IgD-negative memory B cell (primary cell): ENCODE measurements around the gene OR2F2. TPM values are rescaled to one million over a fixed set of nuclear protein-coding genes. Genes with fewer than 3 reads are reported as not detected.

ENCODE experiments used
- H3K27ac Mint-ChIP-seq, 3 donors: one replicate each; pipeline ENCODE4 v1.8.0; 2020 to 2022; ENCODE audit warnings: mild to moderate bottlenecking in 3 of 3, mixed read lengths in 3 of 3, moderate library complexity in 1 of 3
- H3K27me3 Mint-ChIP-seq: one replicate; pipeline ENCODE4 v1.8.0; 2021; ENCODE audit warnings: mixed read lengths
- H3K36me3 Mint-ChIP-seq: one replicate; pipeline ENCODE4 v1.8.0; 2020; ENCODE audit warnings: mild to moderate bottlenecking, mixed read lengths
- H3K4me1 Mint-ChIP-seq, 3 donors: one replicate each; pipeline ENCODE4 v1.8.0; 2020 to 2022; ENCODE audit warnings: mixed read lengths in 3 of 3, mild to moderate bottlenecking in 1 of 3
- H3K4me3 Mint-ChIP-seq, 4 donors: one replicate each; pipeline ENCODE4 v1.8.0; 2020 to 2022; ENCODE audit warnings: mild to moderate bottlenecking in 4 of 4, mixed read lengths in 4 of 4, moderate library complexity in 3 of 4
- H3K9me3 Mint-ChIP-seq, 3 donors: one replicate each; pipeline ENCODE4 v1.8.0; 2020 to 2021; ENCODE audit warnings: mixed read lengths in 3 of 3, mild to moderate bottlenecking in 1 of 3
- polyA plus RNA-seq: library from polyadenylated mRNA; unstranded; fragments of 300-500 nt; fragmentation: Illumina TruSeq; gene quantifications from one replicate; pipeline ENCODE4 v1.2.3, GENCODE V29; 2021

The OR2F2 gene
- polyA plus RNA-seq, 1 donor from 2014 or later = not detected

DNA sequence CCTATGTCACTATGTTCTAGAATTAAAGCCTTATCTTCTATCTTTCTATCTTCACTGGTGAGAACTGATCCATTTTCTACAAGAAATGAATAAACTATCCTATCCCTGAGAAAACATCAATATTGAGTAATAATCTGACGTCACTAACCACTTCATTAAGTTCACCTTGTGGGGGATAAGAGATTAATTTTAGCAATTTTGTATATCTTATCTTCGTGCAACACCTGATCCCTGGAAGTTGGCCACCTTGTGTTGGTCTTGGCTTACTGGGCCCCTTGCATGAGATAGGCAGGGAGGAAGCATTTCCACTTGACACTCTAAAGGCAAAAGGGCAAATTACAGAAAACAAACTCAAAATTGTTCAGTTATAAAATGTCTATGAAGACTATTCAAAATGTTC, 45.0 kb downstream of the OR2F2 start:
- Mint-ChIP-seq H3K4me1 (no peaks in the 10 kb centered on the region), H3K9me3 (no peaks in the 10 kb centered on the region), H3K4me3 (no peak overlapping the region), H3K27me3 (peaks cover 2% of the 10 kb centered on the region), H3K27ac (no peak overlapping the region), H3K36me3 (no peaks in the 10 kb centered on the region)

GRCh38 chr7:143980746-143981510, 45.9 kb downstream of the OR2F2 start:
- Mint-ChIP-seq H3K4me1 (no peaks in the 10 kb centered on the region), H3K27ac (no peak overlapping the region), H3K4me3 (no peak overlapping the region), H3K36me3 (no peaks in the 10 kb centered on the region), H3K27me3 (peaks cover 2% of the 10 kb centered on the region), H3K9me3 (no peaks in the 10 kb centered on the region)

DNA sequence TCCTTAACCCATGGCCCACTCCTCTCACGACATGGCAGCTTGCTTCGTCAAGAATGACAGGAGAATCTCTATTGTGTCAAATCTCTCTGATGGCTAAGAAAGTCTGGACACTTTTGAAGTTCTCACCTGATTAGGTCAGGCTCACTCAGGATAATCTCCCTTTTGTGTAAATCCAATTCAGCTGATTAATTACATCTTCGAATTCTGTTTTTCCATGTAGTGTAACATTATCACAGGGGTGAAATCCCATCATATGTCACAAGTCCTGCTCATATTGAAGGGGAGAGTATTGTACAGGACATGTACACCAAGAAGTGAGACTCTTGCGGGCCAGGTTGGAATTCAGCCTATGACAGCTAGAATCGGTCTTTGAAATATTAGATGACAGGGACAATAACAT, 48.9 kb downstream of the OR2F2 start:
- H3K27me3 Mint-ChIP-seq = peaks cover 2% of the 10 kb centered on the region
- H3K36me3 Mint-ChIP-seq = no peaks in the 10 kb centered on the region
- no peak overlapping the region for H3K4me3 Mint-ChIP-seq
- no peak overlapping the region for H3K27ac Mint-ChIP-seq
- H3K9me3 Mint-ChIP-seq = peaks cover 0 to 2% (median 0%) of the 10 kb centered on the region in 3 donors
- H3K4me1 Mint-ChIP-seq = no peaks in the 10 kb centered on the region

Other genes with a start within 250 kb of the OR2F2 start
- not detected for gene CTAGE6, start 177.5 kb upstream of the OR2F2 start, polyA plus RNA-seq
- gene TCAF1, start 33.1 kb upstream of the OR2F2 start, polyA plus RNA-seq = 10.2 TPM
- not detected for gene OR2F1, start 19.6 kb downstream of the OR2F2 start, polyA plus RNA-seq
- not detected for gene OR6B1, start 65.1 kb downstream of the OR2F2 start, polyA plus RNA-seq
- gene OR2A5, start 113.7 kb downstream of the OR2F2 start, polyA plus RNA-seq = not detected
- not detected for gene OR2A25, start 134.6 kb downstream of the OR2F2 start, polyA plus RNA-seq
- gene OR2A12, start 151.0 kb downstream of the OR2F2 start, polyA plus RNA-seq = not detected
- gene OR2A2, start 174.3 kb downstream of the OR2F2 start, polyA plus RNA-seq = not detected
- not detected for gene OR2A14, start 187.9 kb downstream of the OR2F2 start, polyA plus RNA-seq
- not detected for gene CTAGE4, start 248.2 kb downstream of the OR2F2 start, polyA plus RNA-seq